SK-N-MC (cell line): ENCODE measurements around the gene PRCC.

Experiments used
- DNase-seq: peaks from one replicate; pipeline ENCODE4 v3.0.0-alpha.2; 2011; ENCODE audit warnings: low read depth, low spot score
- H3K27ac ChIP-seq: fragments of 200-600 bp; sonication (generic); 2 replicates; pipeline ENCODE4 v1.5.1; 2016; ENCODE audit warnings: mixed run types
- H3K36me3 ChIP-seq: fragments of 200-600 bp; sonication (generic); 2 replicates; pipeline ENCODE4 v1.6.1; 2017; ENCODE audit warnings: antibody characterized with exemption, low read length, mixed read lengths; ENCODE audit not compliant: insufficient read depth
- H3K4me3 ChIP-seq: fragments of 200-600 bp; sonication (generic); 2 replicates; pipeline ENCODE4 v1.5.1; 2016
- H3K9ac ChIP-seq: fragments of 200-600 bp; sonication (generic); 2 replicates; pipeline ENCODE4 v1.8.0; 2017; ENCODE audit warnings: mixed run types, mixed read lengths; ENCODE audit not compliant: insufficient read length
- H3K9me3 ChIP-seq: fragments of 200-600 bp; sonication (generic); 2 replicates; pipeline ENCODE4 v1.6.1; 2017; ENCODE audit warnings: low read depth, mild to moderate bottlenecking, antibody characterized with exemption, low read length, moderate library complexity, mixed read lengths
- EZH2 ChIP-seq: fragments of 200-600 bp; sonication (generic); IDR thresholded peaks from one replicate; pipeline ENCODE4 v1.6.1; 2017; ENCODE audit warnings: antibody characterized with exemption
- FOXP2 ChIP-seq: optimal IDR thresholded peaks from 2 replicates; pipeline ENCODE3; 2011; ENCODE audit warnings: mild to moderate bottlenecking, moderate library complexity; ENCODE audit not compliant: insufficient read depth; ENCODE audit errors: extremely low read length, control extremely low read depth
- POLR2AphosphoS5 ChIP-seq: IDR thresholded peaks from 2 replicates; pipeline ENCODE4 v1.6.1; 2012; ENCODE audit warnings: mild to moderate bottlenecking, low read depth, low read length, borderline replicate concordance

The PRCC gene

DNA sequence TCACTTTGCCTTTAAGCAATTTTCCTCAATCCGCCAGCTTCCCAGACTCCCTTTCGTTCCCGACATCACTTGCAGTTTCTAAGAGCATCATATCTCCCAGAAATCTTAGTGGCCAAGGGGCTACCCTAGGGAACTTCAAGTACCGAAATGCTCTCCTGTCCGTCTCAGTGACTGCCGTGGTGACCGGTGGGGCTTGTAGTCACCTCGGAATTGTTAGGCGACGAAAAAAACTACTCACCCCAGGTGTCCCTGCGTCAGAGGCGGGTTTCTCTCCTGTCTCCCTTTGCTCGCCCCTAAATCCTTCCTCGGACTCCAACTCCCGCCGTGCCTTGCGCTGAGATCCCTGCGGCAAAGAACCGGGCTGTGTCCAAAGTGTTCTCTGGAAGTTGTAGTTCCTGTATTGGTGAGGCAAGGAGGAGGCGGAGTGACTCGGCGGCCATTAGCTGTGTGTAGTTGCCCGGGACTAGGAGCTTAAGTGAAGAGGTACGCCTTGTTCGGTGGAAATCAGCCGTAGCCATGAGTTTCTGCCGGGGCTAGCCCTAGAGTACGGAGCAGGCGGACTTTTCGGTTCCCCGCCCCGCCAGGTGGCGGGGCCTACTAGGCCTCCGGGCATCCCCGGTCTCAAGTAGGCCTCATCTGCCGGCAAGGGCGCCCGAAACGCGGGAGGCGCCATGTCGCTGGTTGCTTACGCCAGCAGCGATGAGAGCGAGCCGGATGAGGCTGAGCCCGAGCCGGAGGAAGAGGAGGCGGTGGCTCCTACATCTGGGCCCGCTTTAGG lies at the start of gene PRCC:
PRCC (plus strand) TSS at position 435 of the 778 bp plus-strand sequence; CDS start at position 672, 237 bp downstream.
- Histone ChIP-seq H3K9ac (peak within 1 kb of the TSS; percentile 98), H3K4me3 (peak within 1 kb of the TSS; percentile 84), H3K9me3 (no peaks in the 10 kb centered on the region), H3K27ac (peak within 1 kb of the TSS; percentile 86), H3K36me3 (peaks cover 21% of the 10 kb centered on the region)
- peak; percentile 100 for DNase-seq
- TF ChIP-seq FOXP2 (peak; percentile 69), EZH2 (no peak), POLR2AphosphoS5 (peak; percentile 63)

DNA sequence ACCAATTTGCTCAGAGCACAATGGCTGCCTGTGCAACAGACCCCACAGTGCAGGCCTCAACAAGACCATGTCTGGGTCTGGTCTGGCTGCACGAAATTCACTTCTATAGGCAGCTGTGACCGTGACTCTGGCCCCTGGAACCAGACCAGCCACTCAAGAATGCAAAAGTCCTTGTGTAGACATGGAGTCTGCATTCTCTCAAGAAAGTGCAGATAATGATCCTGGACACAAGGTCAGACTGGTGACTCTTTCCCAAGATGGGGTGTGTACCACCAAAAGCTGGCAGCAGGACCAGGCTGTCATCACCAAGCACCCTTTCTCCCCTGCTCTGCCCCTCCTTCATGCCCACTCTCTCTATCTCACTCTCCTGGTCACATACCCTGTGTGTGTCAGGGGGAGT lies 46.2 kb upstream of the PRCC start:
- TF ChIP-seq EZH2, result no peak
- no peak for TF ChIP-seq FOXP2
- no peak for TF ChIP-seq POLR2AphosphoS5
- no peak overlapping the region for H3K27ac ChIP-seq
- DNase-seq, result no peak
- H3K9ac ChIP-seq, result no peak overlapping the region
- H3K36me3 ChIP-seq, result peaks cover 40% of the 10 kb centered on the region
- no peaks in the 10 kb centered on the region for H3K9me3 ChIP-seq
- H3K4me3 ChIP-seq, result no peak overlapping the region

DNA sequence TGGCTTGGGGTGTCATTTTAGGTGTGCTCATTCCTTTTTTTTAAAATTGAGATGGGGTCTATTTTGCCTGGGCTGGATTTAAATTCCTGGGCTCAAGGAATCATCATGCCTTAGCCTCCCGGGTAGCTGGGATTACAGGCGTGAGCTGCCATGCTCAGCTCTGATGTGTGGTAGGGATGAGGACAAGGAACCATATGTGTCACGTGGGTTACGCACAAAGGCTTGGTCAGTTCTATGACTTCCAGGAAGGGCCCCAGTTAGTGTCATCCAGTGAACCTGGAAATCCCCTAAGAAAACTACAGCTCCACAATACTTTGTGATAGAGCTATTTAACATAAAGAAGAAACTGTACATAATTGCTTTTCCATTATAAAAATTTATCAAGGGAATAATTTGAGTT lies 45.8 kb upstream of the PRCC start:
- Histone ChIP-seq H3K9ac (no peak overlapping the region), H3K9me3 (no peaks in the 10 kb centered on the region), H3K36me3 (peaks cover 40% of the 10 kb centered on the region), H3K4me3 (no peak overlapping the region), H3K27ac (no peak overlapping the region)
- TF ChIP-seq EZH2 (no peak), POLR2AphosphoS5 (no peak), FOXP2 (no peak)
- no peak for DNase-seq

GRCh38 chr1:156725683-156726280 lies 41.6 kb upstream of the PRCC start:
- no peaks in the 10 kb centered on the region for H3K9me3 ChIP-seq
- H3K36me3 ChIP-seq, result peaks cover 42% of the 10 kb centered on the region
- H3K9ac ChIP-seq, result peak overlapping the region; percentile 2
- TF ChIP-seq FOXP2 (no peak), POLR2AphosphoS5 (no peak), EZH2 (no peak)
- no peak for DNase-seq
- no peak overlapping the region for H3K27ac ChIP-seq
- H3K4me3 ChIP-seq, result peak overlapping the region; percentile 94

- TF ChIP-seq FOXP2 (no peak), EZH2 (no peak)
- peak overlapping the region; percentile 94 for H3K4me3 ChIP-seq
- H3K27ac ChIP-seq, result no peak overlapping the region
- no peak for DNase-seq
- H3K9ac ChIP-seq, result peak overlapping the region; percentile 95
- H3K36me3 ChIP-seq, result peaks cover 33% of the 10 kb centered on the region
- no peaks in the 10 kb centered on the region for H3K9me3 ChIP-seq
These were observed 40.6 kb upstream of the PRCC start for GRCh38 chr1:156726549-156727226.

GRCh38 chr1:156727492-156727891 lies 39.8 kb upstream of the PRCC start:
- Histone ChIP-seq H3K9me3 (no peaks in the 10 kb centered on the region), H3K4me3 (peak overlapping the region; percentile 94), H3K9ac (peak overlapping the region; percentile 95), H3K36me3 (peaks cover 29% of the 10 kb centered on the region), H3K27ac (no peak overlapping the region)
- TF ChIP-seq EZH2, result no peak
- TF ChIP-seq FOXP2, result no peak
- no peak for TF ChIP-seq POLR2AphosphoS5
- DNase-seq, result no peak

- H3K9me3 ChIP-seq, result no peaks in the 10 kb centered on the region
- peaks cover 24% of the 10 kb centered on the region for H3K36me3 ChIP-seq
- peak within 1 kb of the TSS; percentile 94 for H3K4me3 ChIP-seq
- peak within 1 kb of the TSS; percentile 95 for H3K9ac ChIP-seq
- peak within 1 kb of the TSS; percentile 60; the same call in 1 of the 2 replicates for H3K27ac ChIP-seq
- DNase-seq, result no peak
- TF ChIP-seq FOXP2 (no peak), POLR2AphosphoS5 (peak; percentile 69)
These were observed 39.3 kb upstream of the PRCC start, which contains the start of gene METTL25B for GRCh38 chr1:156727926-156728598. TSS of gene METTL25B (plus strand) at chr1:156728469. CDS start at chr1:156729105, 636 bp downstream.

- no peak for DNase-seq
- Histone ChIP-seq H3K27ac (peak within 1 kb of the TSS; percentile 60; the same call in 1 of the 2 replicates), H3K36me3 (peaks cover 17% of the 10 kb centered on the region)
These were observed 38.5 kb upstream of the PRCC start, which contains the start of gene ISG20L2 for GRCh38 chr1:156728599-156729462. TSS of gene ISG20L2 (minus strand) at chr1:156728766. CDS start at chr1:156727652, 1,114 bp downstream.

More at GRCh38 chr1:156728599-156729462, 38.5 kb upstream of the PRCC start, which contains the start of gene ISG20L2:
- no peaks in the 10 kb centered on the region for H3K9me3 ChIP-seq
- H3K4me3 ChIP-seq, result peak within 1 kb of the TSS; percentile 94
- peak within 1 kb of the TSS; percentile 95 for H3K9ac ChIP-seq
- peak; percentile 62 for TF ChIP-seq FOXP2
- no peak for TF ChIP-seq EZH2
- peak; percentile 48 for TF ChIP-seq POLR2AphosphoS5
